ENCODE results near the gene CGNL1.

The CGNL1 gene

GRCh38 chr15:57552678-57553334 lies 176.5 kb downstream of the CGNL1 start:
- no peak overlapping the region for H3K4me3 Mint-ChIP-seq
- ATAC-seq (replicated peaks): no peak
- H3K27ac Mint-ChIP-seq: no peak overlapping the region
- no peaks in the 10 kb centered on the region for H3K9me3 Mint-ChIP-seq
- no peak for DNase-seq
- H3K4me1 Mint-ChIP-seq: no peaks in the 10 kb centered on the region
- H3K27me3 Mint-ChIP-seq: peaks cover 0 to 3% of the 10 kb centered on the region in 2 donors
- no peaks in the 10 kb centered on the region for H3K36me3 Mint-ChIP-seq

DNA sequence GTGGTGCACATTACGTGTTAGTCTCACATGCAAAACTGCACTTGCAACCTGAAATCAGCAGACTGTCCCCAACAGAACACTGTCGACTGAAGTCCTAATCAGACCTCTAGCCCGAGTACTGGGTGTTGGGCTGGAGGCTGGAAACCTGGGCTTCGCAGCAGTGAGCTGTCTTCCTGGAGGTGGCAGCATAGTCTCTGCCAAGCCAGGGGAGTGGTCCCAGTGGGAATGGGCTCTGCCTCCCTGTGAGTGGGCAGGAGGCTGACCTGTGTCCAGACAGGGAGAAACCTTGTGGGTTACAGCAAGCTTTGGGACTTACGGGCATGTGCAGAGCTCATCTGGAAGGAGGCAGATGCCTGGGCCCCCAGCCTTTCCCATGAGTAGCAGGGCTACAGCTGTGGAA lies 177.2 kb downstream of the CGNL1 start:
- Mint-ChIP-seq H3K27ac (no peak overlapping the region), H3K36me3 (no peaks in the 10 kb centered on the region), H3K9me3 (no peaks in the 10 kb centered on the region), H3K27me3 (peaks cover 0 to 4% of the 10 kb centered on the region in 2 donors), H3K4me3 (no peak overlapping the region), H3K4me1 (no peaks in the 10 kb centered on the region)
- DNase-seq (no peak), ATAC-seq (replicated peaks) (no peak)

GRCh38 chr15:57554063-57554811 lies 177.9 kb downstream of the CGNL1 start:
- ATAC-seq (replicated peaks) (no peak), DNase-seq (no peak)
- Mint-ChIP-seq H3K4me3 (no peak overlapping the region), H3K36me3 (no peaks in the 10 kb centered on the region), H3K9me3 (no peaks in the 10 kb centered on the region), H3K27me3 (peaks cover 0 to 9% of the 10 kb centered on the region in 2 donors), H3K27ac (no peak overlapping the region), H3K4me1 (no peaks in the 10 kb centered on the region)

DNA sequence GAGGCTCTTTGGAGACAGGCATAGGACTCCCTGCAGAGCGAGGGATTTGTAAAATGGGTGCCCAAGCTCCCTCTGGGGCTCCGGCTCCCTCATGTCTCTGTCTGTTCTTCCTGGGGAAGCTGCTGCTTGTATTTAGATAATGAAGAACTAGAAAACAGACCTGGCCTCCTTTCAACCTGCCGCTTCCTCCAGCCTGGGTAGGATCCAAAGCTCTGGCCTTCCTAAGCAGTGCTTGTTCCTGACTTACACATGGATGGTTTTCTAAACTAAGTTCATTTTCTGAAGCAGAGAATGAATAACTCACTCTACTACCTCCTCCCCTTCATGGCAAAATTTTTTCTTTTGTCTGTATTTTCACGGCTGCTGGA lies 178.5 kb downstream of the CGNL1 start:
- Mint-ChIP-seq H3K27me3 (peaks cover 0 to 9% of the 10 kb centered on the region in 2 donors), H3K36me3 (no peaks in the 10 kb centered on the region), H3K27ac (no peak overlapping the region), H3K4me3 (no peak overlapping the region), H3K4me1 (peaks cover 2 to 4% of the 10 kb centered on the region in 2 donors), H3K9me3 (no peaks in the 10 kb centered on the region)
- ATAC-seq (replicated peaks) (no peak), DNase-seq (no peak)

GRCh38 chr15:57555270-57555669 lies 179.0 kb downstream of the CGNL1 start:
- Mint-ChIP-seq H3K9me3 (no peaks in the 10 kb centered on the region), H3K27ac (no peak overlapping the region), H3K36me3 (no peaks in the 10 kb centered on the region), H3K27me3 (peaks cover 0 to 9% of the 10 kb centered on the region in 2 donors), H3K4me1 (peaks cover 6 to 8% of the 10 kb centered on the region in 2 donors), H3K4me3 (no peak overlapping the region)
- ATAC-seq (replicated peaks): no peak
- DNase-seq: no peak

DNA sequence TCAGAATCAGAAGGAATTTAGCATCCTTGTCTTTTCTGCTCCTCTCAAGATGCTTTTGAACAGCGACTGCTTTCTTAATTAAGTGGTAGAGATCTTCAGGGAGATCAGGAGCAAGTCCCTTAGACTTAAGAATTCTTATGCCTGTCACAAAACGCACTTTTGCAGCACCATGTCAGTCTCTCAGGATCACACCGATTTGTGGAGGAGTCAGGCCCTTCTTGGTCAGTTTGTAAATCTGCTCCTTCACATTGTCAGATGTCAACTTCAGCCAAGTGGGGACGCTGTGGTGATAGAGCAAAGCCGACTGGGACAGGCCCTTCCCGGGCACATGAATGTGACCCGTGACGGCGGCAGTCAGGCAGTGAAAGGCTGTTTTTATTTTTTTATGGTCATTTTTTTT lies 179.7 kb downstream of the CGNL1 start:
- Mint-ChIP-seq H3K4me1 (peaks cover 12 to 16% of the 10 kb centered on the region in 2 donors), H3K9me3 (no peaks in the 10 kb centered on the region), H3K36me3 (no peaks in the 10 kb centered on the region), H3K4me3 (no peak overlapping the region), H3K27ac (no peak overlapping the region), H3K27me3 (peaks cover 0 to 9% of the 10 kb centered on the region in 2 donors)
- DNase-seq (no peak), ATAC-seq (replicated peaks) (no peak)

DNA sequence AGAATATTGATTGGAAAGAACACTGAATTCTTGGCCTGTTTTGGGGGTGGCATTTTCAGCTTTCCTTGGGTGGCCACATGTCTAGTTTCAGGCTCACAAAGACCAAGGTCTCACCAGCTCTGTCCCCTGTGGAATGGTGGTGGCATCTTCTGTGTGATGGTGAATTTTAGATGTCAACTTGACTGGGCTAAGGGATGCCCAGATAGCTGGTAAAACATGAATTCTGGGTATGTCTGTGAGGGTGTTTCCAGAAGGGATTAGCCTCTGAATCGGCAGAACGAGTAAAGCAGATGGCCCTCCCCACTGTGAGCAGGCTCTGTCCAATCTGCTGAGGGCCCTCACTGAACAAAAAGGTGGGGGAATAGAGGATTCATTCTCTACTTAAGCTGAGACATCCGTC lies 181.0 kb downstream of the CGNL1 start:
- Mint-ChIP-seq H3K4me3 (no peak overlapping the region), H3K27ac (no peak overlapping the region), H3K36me3 (peaks cover 0 to 2% of the 10 kb centered on the region in 2 donors), H3K27me3 (peaks cover 0 to 9% of the 10 kb centered on the region in 2 donors), H3K4me1 (peaks cover 20 to 28% of the 10 kb centered on the region in 2 donors), H3K9me3 (peaks cover 2 to 4% of the 10 kb centered on the region in 2 donors)
- DNase-seq: no peak
- ATAC-seq (replicated peaks): no peak

DNA sequence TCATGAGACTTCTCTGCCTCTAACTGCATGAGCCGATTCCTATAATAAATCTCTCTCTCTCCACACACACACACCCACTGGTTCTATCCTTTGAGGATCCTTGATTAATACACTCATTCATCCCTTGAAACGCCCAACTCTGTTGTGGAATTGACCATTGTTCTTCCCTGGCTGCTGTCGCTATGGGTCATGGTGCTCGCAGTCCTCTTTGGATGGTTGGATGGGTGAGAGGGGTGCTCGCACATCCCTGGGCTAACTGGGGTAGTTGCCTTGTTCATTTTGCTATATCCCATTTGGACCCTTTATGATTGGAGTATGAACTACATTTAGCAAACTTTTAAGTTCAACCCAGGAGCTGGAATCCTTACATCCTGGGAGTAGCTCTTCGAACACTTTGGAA lies 181.5 kb downstream of the CGNL1 start:
- ATAC-seq (replicated peaks) (no peak), DNase-seq (no peak)
- Mint-ChIP-seq H3K27ac (no peak overlapping the region), H3K36me3 (peaks cover 0 to 2% of the 10 kb centered on the region in 2 donors), H3K4me1 (peaks cover 26 to 34% of the 10 kb centered on the region in 2 donors), H3K4me3 (no peak overlapping the region), H3K9me3 (peaks cover 2 to 7% of the 10 kb centered on the region in 2 donors), H3K27me3 (peaks cover 0 to 9% of the 10 kb centered on the region in 2 donors)

GRCh38 chr15:57559875-57560274 lies 183.6 kb downstream of the CGNL1 start:
- Mint-ChIP-seq H3K27ac (no peak overlapping the region), H3K36me3 (peaks cover 0 to 2% of the 10 kb centered on the region in 2 donors)
- ATAC-seq (replicated peaks): peak in 1 of 2 donors; percentile 10

DNA sequence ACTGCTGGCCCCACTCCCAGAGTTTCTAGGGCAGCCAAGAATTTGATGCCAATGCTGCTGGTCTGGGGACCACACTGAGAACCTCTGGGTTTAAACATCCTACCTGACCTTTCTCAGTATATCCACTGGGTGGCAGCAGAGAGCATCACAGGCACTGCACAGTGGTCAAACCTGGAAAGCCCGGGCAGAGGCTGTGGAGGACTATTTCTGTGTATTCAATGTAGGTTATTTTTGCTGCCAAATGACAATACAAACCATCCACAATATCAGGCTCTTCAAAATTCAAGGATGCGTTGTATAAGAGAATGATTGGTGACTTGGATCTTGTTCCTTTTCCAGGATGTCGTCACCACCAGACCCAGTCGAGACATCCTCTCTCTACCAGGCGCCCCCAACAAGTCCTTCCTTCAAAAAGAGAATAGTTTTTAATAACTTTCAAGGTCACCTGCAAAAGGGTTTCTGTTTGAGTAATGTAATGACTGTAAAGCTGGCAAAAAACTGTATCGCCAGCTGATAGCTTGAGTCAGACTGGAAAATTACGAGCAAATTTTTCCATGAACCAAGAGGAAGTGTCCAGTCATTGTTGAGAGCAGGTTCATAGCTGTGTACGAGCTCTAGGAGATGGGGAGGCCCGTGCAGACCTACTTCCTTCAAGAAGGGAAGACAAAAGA lies 184.9 kb downstream of the CGNL1 start:
- Mint-ChIP-seq H3K4me3 (peak overlapping the region; percentile 39 to 58), H3K4me1 (peaks cover 39 to 57% of the 10 kb centered on the region in 2 donors), H3K27me3 (peaks cover 0 to 9% of the 10 kb centered on the region in 2 donors), H3K36me3 (peaks cover 0 to 2% of the 10 kb centered on the region in 2 donors), H3K27ac (peak overlapping the region; percentile 89), H3K9me3 (peaks cover 2 to 7% of the 10 kb centered on the region in 2 donors)
- ATAC-seq (replicated peaks) (peak; percentile 88 to 90), DNase-seq (peak; percentile 75)

More at GRCh38 chr15:57559875-57560274, 183.6 kb downstream of the CGNL1 start:
- Mint-ChIP-seq H3K4me1 (peaks cover 32 to 45% of the 10 kb centered on the region in 2 donors), H3K4me3 (no peak overlapping the region), H3K27me3 (peaks cover 0 to 9% of the 10 kb centered on the region in 2 donors), H3K9me3 (peaks cover 2 to 7% of the 10 kb centered on the region in 2 donors)
- peak; percentile 55 for DNase-seq

DNA sequence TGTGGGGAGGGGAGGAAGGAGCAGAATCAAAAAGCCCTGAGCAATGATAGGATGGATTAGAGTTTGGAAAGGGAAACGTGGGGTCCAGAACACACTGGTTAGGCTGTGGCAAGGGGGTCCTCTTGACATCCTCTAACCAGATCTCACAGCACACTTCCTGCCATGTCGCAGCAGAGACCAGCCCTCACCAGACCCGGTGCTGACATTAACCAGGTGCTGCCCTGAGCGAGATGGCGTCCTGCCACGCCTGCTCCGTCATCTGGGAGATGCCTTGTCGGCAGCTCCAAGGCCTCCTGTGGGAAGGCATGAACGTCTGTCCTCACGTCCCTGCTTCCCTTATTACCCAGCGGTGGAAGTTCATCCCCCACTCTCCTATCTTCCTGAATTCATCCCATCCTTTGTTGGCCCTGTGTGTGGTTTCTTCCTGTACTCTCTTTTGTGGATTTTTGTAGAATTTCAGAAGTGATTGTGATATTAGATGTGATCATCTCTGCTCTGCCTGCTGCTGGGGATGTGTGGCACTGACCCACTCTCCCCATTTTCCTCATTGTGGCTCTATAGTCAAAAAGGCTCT lies 186.0 kb downstream of the CGNL1 start:
- ATAC-seq (replicated peaks) (no peak), DNase-seq (no peak)
- Mint-ChIP-seq H3K36me3 (peaks cover 0 to 2% of the 10 kb centered on the region in 2 donors), H3K4me1 (peaks cover 40 to 65% of the 10 kb centered on the region in 2 donors), H3K27me3 (peaks cover 0 to 9% of the 10 kb centered on the region in 2 donors), H3K9me3 (peaks cover 2 to 7% of the 10 kb centered on the region in 2 donors), H3K4me3 (peak overlapping the region; percentile 26 to 58), H3K27ac (peak overlapping the region; percentile 89)

DNA sequence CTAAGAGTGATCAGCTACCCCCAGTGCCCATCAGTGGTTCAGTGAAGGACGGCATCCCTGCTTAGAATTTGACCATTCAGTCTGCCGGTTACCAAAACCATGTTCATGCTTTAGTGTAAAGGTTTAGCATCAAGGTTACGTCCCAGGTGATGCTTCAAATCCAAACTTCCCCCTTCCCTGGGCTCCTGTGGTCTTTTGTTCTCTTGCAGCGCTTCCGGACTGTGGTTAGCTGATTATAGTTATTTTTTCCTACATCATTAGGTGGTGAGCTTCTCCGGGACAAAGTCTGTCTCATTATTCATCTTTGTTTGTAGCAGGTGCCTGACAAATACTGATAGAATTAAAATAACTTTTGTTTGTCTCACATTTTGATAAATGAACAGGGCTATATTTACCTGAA lies 187.1 kb downstream of the CGNL1 start:
- Mint-ChIP-seq H3K4me3 (peak overlapping the region in 1 of 2 donors; percentile 23), H3K9me3 (peaks cover 2 to 7% of the 10 kb centered on the region in 2 donors), H3K4me1 (peaks cover 44 to 75% of the 10 kb centered on the region in 2 donors), H3K27ac (peak overlapping the region; percentile 89), H3K36me3 (peaks cover 0 to 2% of the 10 kb centered on the region in 2 donors), H3K27me3 (peaks cover 0 to 5% of the 10 kb centered on the region in 2 donors)
- DNase-seq (no peak), ATAC-seq (replicated peaks) (no peak)

GRCh38 chr15:57565311-57565710 lies 189.0 kb downstream of the CGNL1 start:
- H3K4me3 Mint-ChIP-seq: peak overlapping the region; percentile 55 to 75
- H3K36me3 Mint-ChIP-seq: peaks cover 2 to 3% of the 10 kb centered on the region in 2 donors
- H3K27ac Mint-ChIP-seq: peak overlapping the region; percentile 80
- ATAC-seq (replicated peaks) (peak; percentile 29 to 35), DNase-seq (peak; percentile 49)
- peaks cover 0 to 3% of the 10 kb centered on the region in 2 donors for H3K27me3 Mint-ChIP-seq
- peaks cover 4 to 7% of the 10 kb centered on the region in 2 donors for H3K9me3 Mint-ChIP-seq
- peaks cover 45 to 85% of the 10 kb centered on the region in 2 donors for H3K4me1 Mint-ChIP-seq

DNA sequence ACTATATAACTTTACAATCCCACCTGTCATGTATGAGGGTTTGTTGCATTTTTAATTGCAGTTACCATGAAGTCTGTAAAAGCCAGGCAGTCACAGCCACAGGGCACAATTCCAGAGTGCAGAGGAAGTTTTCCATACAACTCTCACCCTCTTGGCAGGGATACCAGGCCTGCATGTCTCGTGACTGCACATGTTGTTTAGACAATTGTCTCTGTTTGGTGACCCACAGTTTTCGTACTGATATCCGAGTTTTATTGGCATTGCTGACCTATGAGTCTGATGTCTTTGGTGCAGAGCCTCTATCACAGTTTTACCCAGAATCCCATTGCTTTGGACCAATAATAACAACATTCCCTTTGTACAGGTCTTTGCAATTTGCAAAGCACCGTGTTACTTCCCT lies 190.5 kb downstream of the CGNL1 start:
- H3K4me1 Mint-ChIP-seq: peaks cover 36 to 75% of the 10 kb centered on the region in 2 donors
- peaks cover 0 to 3% of the 10 kb centered on the region in 2 donors for H3K27me3 Mint-ChIP-seq
- peaks cover 3 to 4% of the 10 kb centered on the region in 2 donors for H3K9me3 Mint-ChIP-seq
- H3K27ac Mint-ChIP-seq: no peak overlapping the region
- no peak for DNase-seq
- ATAC-seq (replicated peaks): no peak
- peaks cover 0 to 3% of the 10 kb centered on the region in 2 donors for H3K36me3 Mint-ChIP-seq
- H3K4me3 Mint-ChIP-seq: no peak overlapping the region

Measured in stimulated activated naive B cell treated with anti-CD40 and anti-IgM and Interleukin-4, amounts not matched to agents 10 μg/mL and 1 μg/mL and 100 μg/mL, for 72 hours (primary cell).